ENCODE results near the gene ZNRF1. TPM values are rescaled to one million over a fixed set of nuclear protein-coding genes. Genes with fewer than 3 reads are reported as not detected.

The ZNRF1 gene
- total RNA-seq, 4 donors from 2014 or later = 18.2 to 28.3 (median 23.6) TPM

- H3K27ac ChIP-seq (replicated peaks in 1 of 4) = peak overlapping the region in 3 of 4 donors; percentile 27 to 57 (median 46)
- H3K27me3 ChIP-seq = no peaks in the 10 kb centered on the region
- H3K4me1 ChIP-seq = peaks cover 30 to 47% (median 43%) of the 10 kb centered on the region in 4 donors
- H3K36me3 ChIP-seq = peaks cover 0 to 25% (median 19%) of the 10 kb centered on the region in 4 donors
- 82% methylated on average over 8 of the region's 8 CpGs for WGBS
- TF ChIP-seq POLR2A (IDR thresholded peaks at IDR 0.05; ENCODE audit: low read depth) (no peak), EP300 (IDR thresholded peaks at IDR 0.05) (no peak), POLR2AphosphoS5 (IDR thresholded peaks at IDR 0.05) (no peak)
- TF ChIP-seq, protein P1, sequence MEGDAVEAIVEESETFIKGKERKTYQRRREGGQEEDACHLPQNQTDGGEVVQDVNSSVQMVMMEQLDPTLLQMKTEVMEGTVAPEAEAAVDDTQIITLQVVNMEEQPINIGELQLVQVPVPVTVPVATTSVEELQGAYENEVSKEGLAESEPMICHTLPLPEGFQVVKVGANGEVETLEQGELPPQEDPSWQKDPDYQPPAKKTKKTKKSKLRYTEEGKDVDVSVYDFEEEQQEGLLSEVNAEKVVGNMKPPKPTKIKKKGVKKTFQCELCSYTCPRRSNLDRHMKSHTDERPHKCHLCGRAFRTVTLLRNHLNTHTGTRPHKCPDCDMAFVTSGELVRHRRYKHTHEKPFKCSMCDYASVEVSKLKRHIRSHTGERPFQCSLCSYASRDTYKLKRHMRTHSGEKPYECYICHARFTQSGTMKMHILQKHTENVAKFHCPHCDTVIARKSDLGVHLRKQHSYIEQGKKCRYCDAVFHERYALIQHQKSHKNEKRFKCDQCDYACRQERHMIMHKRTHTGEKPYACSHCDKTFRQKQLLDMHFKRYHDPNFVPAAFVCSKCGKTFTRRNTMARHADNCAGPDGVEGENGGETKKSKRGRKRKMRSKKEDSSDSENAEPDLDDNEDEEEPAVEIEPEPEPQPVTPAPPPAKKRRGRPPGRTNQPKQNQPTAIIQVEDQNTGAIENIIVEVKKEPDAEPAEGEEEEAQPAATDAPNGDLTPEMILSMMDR (IDR thresholded peaks at IDR 0.05) = no peak
- no peaks in the 10 kb centered on the region for H3K9me3 ChIP-seq
- DNase-seq (ENCODE audit: extremely low spot score) = no peak
- intact Hi-C loops (cut with DNase I) = no loop called here
- H3K4me3 ChIP-seq = no peak overlapping the region
These were observed 100.3 kb downstream of the ZNRF1 start for GRCh38 chr16:75099075-75099667.

GRCh38 chr16:75099738-75100602 is 101.1 kb downstream of the ZNRF1 start:
- peak overlapping the region in 3 of 4 donors; percentile 27 to 57 (median 46) for H3K27ac ChIP-seq (replicated peaks in 1 of 4)
- 68% methylated on average over 13 of the region's 16 CpGs for WGBS

DNA sequence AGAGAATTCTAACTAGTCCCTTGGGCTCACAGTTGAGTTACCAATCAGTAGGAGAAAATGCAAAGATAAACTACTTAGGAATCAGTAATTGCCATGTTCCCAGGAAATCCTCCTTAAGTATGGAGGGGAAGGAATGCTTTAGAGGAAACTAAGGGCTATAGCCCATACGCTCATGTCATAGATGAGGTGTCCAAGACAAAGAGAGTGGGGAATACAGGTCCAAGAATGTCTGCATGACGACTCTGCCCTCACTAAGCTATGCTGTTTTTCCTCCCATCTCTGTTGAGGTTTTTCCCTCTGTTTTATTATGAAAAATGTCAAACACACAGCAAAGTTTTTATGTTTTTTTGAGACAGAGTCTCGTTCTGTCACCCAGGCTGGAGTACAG is 101.8 kb downstream of the ZNRF1 start:
- peaks cover 42 to 61% (median 57%) of the 10 kb centered on the region in 4 donors for H3K4me1 ChIP-seq
- H3K4me3 ChIP-seq = no peak overlapping the region
- H3K36me3 ChIP-seq = peaks cover 0 to 12% (median 5%) of the 10 kb centered on the region in 4 donors
- DNase-seq (ENCODE audit: extremely low spot score) = no peak
- no peak overlapping the region for H3K27ac ChIP-seq (replicated peaks in 1 of 4)
- WGBS = 83% methylated on average over 3 of the region's 3 CpGs
- intact Hi-C loops (cut with DNase I) = no loop called here
- H3K27me3 ChIP-seq = no peaks in the 10 kb centered on the region
- no peaks in the 10 kb centered on the region for H3K9me3 ChIP-seq
- TF ChIP-seq POLR2A (IDR thresholded peaks at IDR 0.05; ENCODE audit: low read depth) (no peak), EP300 (IDR thresholded peaks at IDR 0.05) (no peak), POLR2AphosphoS5 (IDR thresholded peaks at IDR 0.05) (no peak)
- TF ChIP-seq, protein P1 (IDR thresholded peaks at IDR 0.05) = no peak

More at GRCh38 chr16:75099738-75100602, 101.1 kb downstream of the ZNRF1 start:
- no peak for DNase-seq (ENCODE audit: extremely low spot score)
- H3K4me1 ChIP-seq = peaks cover 36 to 55% (median 51%) of the 10 kb centered on the region in 4 donors
- no peak overlapping the region for H3K4me3 ChIP-seq
- TF ChIP-seq POLR2A (IDR thresholded peaks at IDR 0.05; ENCODE audit: low read depth) (no peak), EP300 (IDR thresholded peaks at IDR 0.05) (no peak), POLR2AphosphoS5 (IDR thresholded peaks at IDR 0.05) (no peak)
- TF ChIP-seq, protein P1 (IDR thresholded peaks at IDR 0.05) = no peak
- intact Hi-C loops (cut with DNase I) = no loop called here
- no peaks in the 10 kb centered on the region for H3K27me3 ChIP-seq
- H3K36me3 ChIP-seq = peaks cover 0 to 17% (median 12%) of the 10 kb centered on the region in 4 donors
- H3K9me3 ChIP-seq = no peaks in the 10 kb centered on the region

GRCh38 chr16:75101635-75102034 is 102.8 kb downstream of the ZNRF1 start:
- Histone ChIP-seq H3K36me3 (peaks cover 0 to 6% (median 4%) of the 10 kb centered on the region in 4 donors), H3K27ac (replicated peaks in 1 of 4) (no peak overlapping the region), H3K9me3 (no peaks in the 10 kb centered on the region), H3K27me3 (no peaks in the 10 kb centered on the region), H3K4me3 (no peak overlapping the region), H3K4me1 (peaks cover 53 to 66% (median 62%) of the 10 kb centered on the region in 4 donors)
- DNase-seq (ENCODE audit: extremely low spot score) = no peak
- WGBS = 95% methylated on average over 3 of the region's 3 CpGs
- no peak for TF ChIP-seq EP300 (IDR thresholded peaks at IDR 0.05)
- TF ChIP-seq POLR2AphosphoS5 (IDR thresholded peaks at IDR 0.05) = no peak
- TF ChIP-seq POLR2A (IDR thresholded peaks at IDR 0.05; ENCODE audit: low read depth) = no peak
- TF ChIP-seq, protein P1 (IDR thresholded peaks at IDR 0.05) = no peak
- intact Hi-C loops (cut with DNase I) = no loop called here
